OCI-LY7 (cell line): ENCODE results near the gene IKZF1. TPM values are rescaled to one million over a fixed set of nuclear protein-coding genes. Genes with fewer than 3 reads are reported as not detected.

Experiments
- BruUV-seq: library from RNA; stranded (reverse); fragments of 400-500 nt; replicated peaks from 2 replicates; lab custom pipeline; 2021; lab: Mats Ljungman, UMichigan
- CTCF ChIA-PET: fragments of 300-600 bp; sonication (Branson Sonifier 250); formaldehyde crosslinking; loops from one replicate; lab custom pipeline; 2022; ENCODE audit warnings: antibody characterized with exemption; ENCODE audit not compliant: unreplicated experiment; lab: Charles Lee
- POLR2A ChIA-PET: fragments of 300-600 bp; sonication (Branson Sonifier 250); formaldehyde crosslinking; loops from one replicate; lab custom pipeline; 2022; ENCODE audit warnings: antibody characterized with exemption; lab: Charles Lee
- DNase-seq: peaks from one replicate; pipeline ENCODE4 v3.0.0-alpha.2; 2015; ENCODE audit warnings: low spot score
- H2AFZ ChIP-seq: fragments of 200-600 bp; sonication (generic), shearing (Covaris generic); 2 replicates; pipeline ENCODE4 v1.6.1; 2014; ENCODE audit warnings: mild to moderate bottlenecking, antibody characterized with exemption, low read length, moderate library complexity
- H3K27ac ChIP-seq: fragments of 200-600 bp; sonication (generic); 2 replicates; pipeline ENCODE4 v1.5.1; 2014; ENCODE audit warnings: mixed run types, low read depth, mild to moderate bottlenecking, moderate library complexity, low read length, inconsistent platforms; ENCODE audit not compliant: poor library complexity, severe bottlenecking
- H3K36me3 ChIP-seq: fragments of 200-600 bp; sonication (generic); 2 replicates; pipeline ENCODE4 v1.6.1; 2014; ENCODE audit warnings: mild to moderate bottlenecking, antibody characterized with exemption, low read length, moderate library complexity, mixed read lengths; ENCODE audit not compliant: insufficient read depth
- H3K4me1 ChIP-seq: fragments of 200-600 bp; sonication (generic); 2 replicates; pipeline ENCODE4 v1.5.1; 2014; ENCODE audit warnings: mild to moderate bottlenecking, low read length; ENCODE audit not compliant: insufficient read depth, poor library complexity, severe bottlenecking
- H3K4me2 ChIP-seq: fragments of 200-600 bp; sonication (generic); 2 replicates; pipeline ENCODE4 v1.6.1; 2014; ENCODE audit warnings: mild to moderate bottlenecking, low read length
- H3K4me3 ChIP-seq: fragments of 200-600 bp; sonication (generic); 2 replicates; pipeline ENCODE4 v1.5.1; 2014; ENCODE audit warnings: mild to moderate bottlenecking, low read depth, low read length; ENCODE audit not compliant: poor library complexity, severe bottlenecking
- H3K79me2 ChIP-seq: fragments of 200-600 bp; sonication (generic); 2 replicates; pipeline ENCODE4 v1.6.1; 2016; ENCODE audit warnings: low read depth, mild to moderate bottlenecking, low read length, moderate library complexity, mixed read lengths; ENCODE audit not compliant: insufficient read depth
- H3K9me2 ChIP-seq: fragments of 200-600 bp; sonication (generic); 2 replicates; pipeline ENCODE4 v1.6.1; 2016; ENCODE audit warnings: mild to moderate bottlenecking, low read length, mixed read lengths; ENCODE audit not compliant: insufficient read depth
- H3K9me3 ChIP-seq: fragments of 200-600 bp; sonication (generic); 2 replicates; pipeline ENCODE4 v1.6.1; 2014; ENCODE audit warnings: mild to moderate bottlenecking, mixed run types, low read length, mixed read lengths
- H4K20me1 ChIP-seq: fragments of 200-600 bp; sonication (generic); 2 replicates; pipeline ENCODE4 v1.6.1; 2014; ENCODE audit warnings: mild to moderate bottlenecking, antibody characterized with exemption, low read length, moderate library complexity, mixed read lengths; ENCODE audit not compliant: insufficient read depth
- EZH2phosphoT487 ChIP-seq: fragments of 200-600 bp; sonication (generic); IDR thresholded peaks from 2 replicates; pipeline ENCODE4 v1.6.1; 2018; ENCODE audit warnings: low read depth, borderline replicate concordance, mild to moderate bottlenecking, mixed run types, antibody characterized with exemption, low read length, moderate library complexity, mixed read lengths
- intact Hi-C: fragments of 100-400 bp; cut with micrococcal nuclease; formaldehyde crosslinking; loops from one replicate; pipeline ENCODE4 v1.10.0; 2022; ENCODE audit not compliant: unreplicated experiment
- total RNA-seq, 2 experiments: library from RNA; depleted of rRNA in 1 of 2; stranded (reverse); fragments of >200 nt in 1 of 2; shearing (Covaris generic) in 1 of 2; gene quantifications; 2 replicates each; pipeline ENCODE4 v1.2.3, GENCODE V29; 2014 to 2022
- TF ChIP-seq, protein P1 (sequence below): fragments of 200-600 bp; sonication (generic); conservative IDR thresholded peaks from 2 replicates; pipeline ENCODE4 v1.5.1; 2014; ENCODE audit warnings: mild to moderate bottlenecking, antibody characterized with exemption, low read length, moderate library complexity, mixed read lengths

IKZF1 gene
- total RNA-seq, 2 experiments from 2014 or later = 108 to 161 TPM

DNA sequence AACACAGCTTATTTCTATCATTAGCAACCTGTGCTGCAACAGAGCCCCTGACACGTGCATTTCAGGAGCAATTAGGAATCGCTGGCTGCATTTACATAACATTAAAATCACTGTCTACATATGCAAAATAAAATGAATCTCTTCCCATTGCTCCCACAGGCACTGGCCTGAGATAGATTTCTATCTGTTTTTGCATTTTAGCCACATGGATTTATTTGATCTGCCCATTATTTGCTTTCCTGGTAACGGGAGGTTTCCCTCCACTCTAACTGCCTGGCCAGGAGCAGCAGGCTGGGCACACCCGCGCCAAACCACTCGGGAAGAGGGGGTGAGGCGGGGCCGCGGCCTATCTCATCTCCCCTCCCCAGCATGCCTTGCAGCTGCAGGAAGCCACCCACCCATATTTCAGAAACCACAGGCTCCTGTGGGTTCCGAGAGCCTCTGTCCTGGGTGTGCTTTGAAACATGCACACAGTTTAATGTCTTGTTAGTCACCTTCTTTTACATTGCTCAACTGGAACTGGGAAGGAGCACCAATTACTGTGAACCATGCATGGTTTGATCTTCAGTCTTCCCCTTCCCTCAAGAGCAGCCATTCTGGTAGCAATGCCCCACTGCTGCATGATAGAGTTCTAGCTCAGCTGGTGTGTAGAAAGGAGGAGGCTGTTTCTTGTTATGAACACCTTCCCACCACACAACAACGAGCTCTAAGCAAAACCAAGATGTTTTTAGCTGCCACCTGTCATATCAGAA, 37.7 kb upstream of the IKZF1 start:
- peak overlapping the region; percentile 64 for H3K4me2 ChIP-seq
- H3K36me3 ChIP-seq = peaks cover 6% of the 10 kb centered on the region; the same call in 1 of the 2 replicates

DNA sequence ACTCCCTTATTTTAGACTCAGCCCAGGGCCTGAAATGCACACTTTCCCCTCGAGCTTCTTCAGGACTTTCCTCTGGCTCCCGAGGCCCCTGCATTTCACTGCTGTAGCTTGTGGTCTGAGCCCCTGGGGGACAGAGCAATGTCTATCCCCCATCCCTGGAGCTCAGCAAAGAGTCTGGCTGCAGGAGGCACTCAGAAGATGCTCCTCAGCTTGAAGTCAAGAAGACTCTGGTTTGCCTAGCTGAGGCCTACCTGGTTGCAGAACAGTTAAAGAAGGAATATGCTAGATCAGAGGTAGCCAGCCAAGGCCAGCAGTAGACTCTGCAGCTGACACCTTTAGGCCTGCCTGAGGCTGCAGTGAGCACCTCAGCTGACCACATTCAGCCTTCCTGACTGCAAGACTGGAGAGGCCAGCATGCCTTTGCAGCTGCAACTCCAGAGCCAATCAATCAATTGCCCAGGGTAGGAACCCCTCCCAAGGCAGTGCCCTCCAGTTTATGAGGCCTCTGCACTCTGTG, 36.9 kb upstream of the IKZF1 start:
- Histone ChIP-seq H4K20me1 (no peaks in the 10 kb centered on the region), H3K4me3 (peak overlapping the region; percentile 29), H3K9me3 (peaks cover 8% of the 10 kb centered on the region; the same call in 1 of the 2 replicates), H3K79me2 (no peaks in the 10 kb centered on the region), H3K4me1 (peaks cover 100% of the 10 kb centered on the region), H3K27ac (peak overlapping the region; percentile 85), H3K4me2 (peak overlapping the region; percentile 64), H3K36me3 (peaks cover 6% of the 10 kb centered on the region; the same call in 1 of the 2 replicates), H3K9me2 (no peaks in the 10 kb centered on the region), H2AFZ (peak overlapping the region; percentile 85; the same call in 1 of the 2 replicates)
- CTCF ChIA-PET = interaction anchor here (0.8 to 1.6 kb wide), 2 partner anchors 43 to 150 kb away, joined by 3 to 5 read pairs; no protein-coding TSS in a partner anchor
- no TSS peak for BruUV-seq
- TF ChIP-seq EZH2phosphoT487 = no peak
- TF ChIP-seq, protein P1, sequence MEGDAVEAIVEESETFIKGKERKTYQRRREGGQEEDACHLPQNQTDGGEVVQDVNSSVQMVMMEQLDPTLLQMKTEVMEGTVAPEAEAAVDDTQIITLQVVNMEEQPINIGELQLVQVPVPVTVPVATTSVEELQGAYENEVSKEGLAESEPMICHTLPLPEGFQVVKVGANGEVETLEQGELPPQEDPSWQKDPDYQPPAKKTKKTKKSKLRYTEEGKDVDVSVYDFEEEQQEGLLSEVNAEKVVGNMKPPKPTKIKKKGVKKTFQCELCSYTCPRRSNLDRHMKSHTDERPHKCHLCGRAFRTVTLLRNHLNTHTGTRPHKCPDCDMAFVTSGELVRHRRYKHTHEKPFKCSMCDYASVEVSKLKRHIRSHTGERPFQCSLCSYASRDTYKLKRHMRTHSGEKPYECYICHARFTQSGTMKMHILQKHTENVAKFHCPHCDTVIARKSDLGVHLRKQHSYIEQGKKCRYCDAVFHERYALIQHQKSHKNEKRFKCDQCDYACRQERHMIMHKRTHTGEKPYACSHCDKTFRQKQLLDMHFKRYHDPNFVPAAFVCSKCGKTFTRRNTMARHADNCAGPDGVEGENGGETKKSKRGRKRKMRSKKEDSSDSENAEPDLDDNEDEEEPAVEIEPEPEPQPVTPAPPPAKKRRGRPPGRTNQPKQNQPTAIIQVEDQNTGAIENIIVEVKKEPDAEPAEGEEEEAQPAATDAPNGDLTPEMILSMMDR = no peak
- intact Hi-C loops = loop anchor here (1.0 to 2.0 kb wide), 5 partner anchors 38 to 117 kb away; no protein-coding TSS in a partner anchor
- POLR2A ChIA-PET = interaction anchor here (0.9 to 6.8 kb wide), 16 partner anchors 9 to 182 kb away, joined by 3 to 57 read pairs (median 4); partner anchors contain the start of genes FIGNL1 and IKZF1
- DNase-seq = no peak

More for the DNA sequence above, 37.7 kb upstream of the IKZF1 start:
- ChIA-PET CTCF (interaction anchor here (0.8 to 1.6 kb wide), 2 partner anchors 44 to 151 kb away, joined by 3 to 5 read pairs; no protein-coding TSS in a partner anchor), POLR2A (interaction anchor here (0.5 to 6.8 kb wide), 22 partner anchors 9 to 183 kb away, joined by 3 to 57 read pairs (median 4); partner anchors contain the start of genes FIGNL1 and IKZF1)
- Histone ChIP-seq H3K9me2 (no peaks in the 10 kb centered on the region), H3K9me3 (peaks cover 8% of the 10 kb centered on the region; the same call in 1 of the 2 replicates), H4K20me1 (no peaks in the 10 kb centered on the region), H3K27ac (peak overlapping the region; percentile 85), H3K4me1 (peaks cover 100% of the 10 kb centered on the region), H3K4me3 (peak overlapping the region; percentile 29), H3K79me2 (no peaks in the 10 kb centered on the region), H2AFZ (peak overlapping the region; percentile 85)
- TF ChIP-seq EZH2phosphoT487 = no peak
- TF ChIP-seq, protein P1 = no peak
- no TSS peak for BruUV-seq
- intact Hi-C loops = loop anchor here (1.0 to 2.0 kb wide), 2 partner anchors 38 to 72 kb away; no protein-coding TSS in a partner anchor
- peak; percentile 76 for DNase-seq
